Astrocyte of the cerebellum (primary cell): Measurements from ENCODE around the gene SIGLEC15.
"Not testable (repeated sequence)": the region's sequence is repeated elsewhere in the genome, so short reads cannot be mapped to it uniquely, and the experiment has no call there.

Source experiments
- DNase-seq: peaks from one replicate; pipeline ENCODE4 v3.0.0-alpha.2; 2011; ENCODE audit warnings: low read depth
- H3K4me3 ChIP-seq: 2 replicates; pipeline ENCODE4 v1.5.1; 2011; ENCODE audit warnings: mild to moderate bottlenecking, low read depth, low read length, moderate library complexity
- CTCF ChIP-seq: IDR thresholded peaks from 2 replicates; pipeline ENCODE4 v1.5.1; 2012; ENCODE audit warnings: low read length, low read depth, moderate library complexity, mild to moderate bottlenecking; ENCODE audit errors: missing control alignments
- in situ Hi-C: cut with HindIII; loops from 2 replicates; pipeline ENCODE4 v1.10.0; 2017; ENCODE audit warnings: low sequenced_read_pairs

Gene SIGLEC15

DNA sequence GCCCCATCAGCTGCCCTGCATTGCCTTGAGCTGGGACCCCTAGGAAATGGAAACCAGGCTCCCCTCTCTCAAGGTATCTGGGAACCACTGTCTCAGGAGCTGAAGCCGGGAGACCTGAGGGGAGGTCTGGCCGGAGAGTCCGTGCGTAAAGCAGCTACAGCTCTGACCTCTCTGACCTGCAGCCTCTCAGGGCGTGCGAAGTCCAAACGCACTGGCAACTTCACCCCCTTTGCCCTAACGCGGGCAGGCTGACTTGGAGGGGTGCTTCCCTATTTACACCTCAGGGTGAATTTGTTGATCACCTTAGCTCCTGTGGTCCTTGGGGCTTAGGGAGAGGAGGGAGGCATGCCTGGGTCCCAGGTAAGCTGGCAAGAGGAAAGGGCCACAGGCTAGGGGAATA lies 17.5 kb downstream of the SIGLEC15 start:
- in situ Hi-C loops: no loop called here
- no peak for TF ChIP-seq CTCF
- H3K4me3 ChIP-seq: no peak overlapping the region
- no peak for DNase-seq

DNA sequence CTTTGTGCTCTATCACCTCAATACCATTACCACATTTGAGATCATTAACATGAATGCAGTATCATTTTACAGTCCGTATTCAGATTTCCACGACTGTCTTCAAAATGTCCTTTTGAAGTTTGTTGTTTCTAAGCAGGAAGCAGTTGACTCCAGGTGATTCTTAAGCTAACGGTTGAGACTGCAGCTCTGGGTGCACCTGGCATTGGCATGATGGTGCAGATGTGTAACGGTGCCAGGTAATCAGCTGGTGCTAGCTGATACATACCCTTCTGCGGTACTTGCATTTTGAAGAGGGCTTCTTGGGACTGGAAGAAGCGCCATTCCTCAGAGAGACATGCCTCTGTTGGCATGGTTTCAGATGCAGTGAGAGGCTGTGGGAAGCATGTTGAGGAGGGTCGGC lies 19.5 kb downstream of the SIGLEC15 start:
- DNase-seq: no peak
- in situ Hi-C loops: no loop called here
- no peak for TF ChIP-seq CTCF
- no peak overlapping the region for H3K4me3 ChIP-seq

DNA sequence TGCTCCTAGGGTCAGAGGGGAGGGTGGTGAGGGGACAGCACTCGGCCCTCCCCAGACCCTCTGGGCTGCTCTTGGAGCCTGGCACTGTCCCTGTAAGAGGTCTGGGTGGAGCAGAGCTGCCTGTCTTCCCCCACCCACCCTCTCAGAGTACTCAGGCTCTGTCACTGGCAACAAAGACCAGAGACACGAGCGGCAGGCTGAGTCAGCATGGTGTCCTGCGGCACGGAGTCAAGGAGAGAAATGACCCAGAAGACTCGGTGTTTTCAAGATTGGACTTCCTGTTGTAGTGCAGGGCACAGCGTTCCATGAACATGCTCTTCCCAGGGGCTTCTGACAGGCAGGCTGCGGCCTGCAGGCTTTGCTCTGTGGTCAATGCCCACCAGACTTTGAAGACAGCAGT lies 19.9 kb downstream of the SIGLEC15 start:
- in situ Hi-C loops: no loop called here
- no peak for TF ChIP-seq CTCF
- DNase-seq: no peak
- H3K4me3 ChIP-seq: no peak overlapping the region

- no peak for TF ChIP-seq CTCF
- in situ Hi-C loops: no loop called here
- peak; percentile 26 for DNase-seq
- H3K4me3 ChIP-seq: no peak overlapping the region
These were observed 21.6 kb downstream of the SIGLEC15 start for GRCh38 chr18:45847119-45847518.

DNA sequence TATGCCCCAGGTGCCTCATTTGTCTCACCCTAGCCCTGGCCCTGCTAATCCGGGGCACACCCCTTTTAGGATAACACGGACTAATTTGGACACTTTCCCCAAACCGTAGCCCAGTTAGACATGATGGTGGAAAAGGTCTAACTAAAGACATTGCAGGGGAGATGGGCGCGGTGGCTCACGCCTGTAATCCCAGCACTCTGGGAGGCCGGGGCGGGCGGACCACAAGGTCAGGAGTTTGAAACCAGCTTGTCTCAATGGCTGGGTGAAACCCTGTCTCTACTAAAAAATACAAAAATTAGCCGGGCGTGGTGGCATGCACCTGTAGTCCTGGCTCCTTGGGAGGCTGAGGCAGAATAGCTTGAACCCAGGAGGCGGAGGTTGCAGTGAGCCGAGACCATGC lies 23.2 kb downstream of the SIGLEC15 start:
- in situ Hi-C loops, H3K4me3 ChIP-seq, DNase-seq: not testable (repeated sequence)

DNA sequence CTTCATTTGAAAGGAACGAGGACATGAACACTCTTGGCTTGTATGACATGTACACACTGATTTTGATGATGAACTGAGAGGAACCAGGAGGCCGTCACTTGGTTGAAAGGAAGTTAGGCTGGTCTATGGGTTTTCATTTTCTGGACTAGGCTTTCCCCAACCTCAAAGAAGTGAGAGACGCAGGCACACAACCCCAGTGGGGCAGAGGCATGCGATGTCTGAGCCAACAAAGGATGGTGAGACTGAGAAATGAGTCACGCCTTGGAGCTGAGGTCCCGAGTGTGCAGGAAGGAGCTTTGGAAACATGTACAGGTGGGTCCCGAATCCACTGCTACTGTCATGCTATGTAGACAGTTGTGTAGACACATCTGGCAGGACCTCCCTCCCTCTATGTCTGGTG lies 24.1 kb downstream of the SIGLEC15 start:
- no peak for DNase-seq
- in situ Hi-C loops: no loop called here
- H3K4me3 ChIP-seq: no peak overlapping the region
- no peak for TF ChIP-seq CTCF

DNA sequence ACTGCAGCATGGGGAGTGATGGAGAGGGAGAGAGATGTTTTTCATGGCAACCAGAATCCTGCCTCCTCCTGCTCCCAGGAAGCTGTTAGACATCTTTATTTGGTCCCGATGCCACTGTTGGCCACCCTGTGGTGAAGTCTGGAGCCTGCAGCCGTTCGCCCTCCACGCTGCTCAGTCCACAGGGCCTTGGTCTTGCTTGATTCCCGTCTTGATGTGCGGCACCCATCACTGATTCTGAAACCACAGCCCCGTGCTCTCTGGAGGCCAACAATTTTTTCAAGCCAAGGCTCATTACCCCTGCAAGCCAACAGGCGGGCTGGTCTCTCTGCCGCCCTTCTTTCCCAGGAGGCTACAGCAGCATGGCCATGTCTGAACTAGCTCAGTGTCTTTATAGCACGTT lies 24.5 kb downstream of the SIGLEC15 start:
- DNase-seq: no peak

More for the DNA sequence above, 24.5 kb downstream of the SIGLEC15 start:
- in situ Hi-C loops: no loop called here
- no peak overlapping the region for H3K4me3 ChIP-seq
- peak; percentile 45 for TF ChIP-seq CTCF
